Measurements from ENCODE around the gene RUBCNL. TPM values are rescaled to one million over a fixed set of nuclear protein-coding genes. Genes with fewer than 3 reads are reported as not detected.
A peak's percentile ranks its signal among the peaks of the same experiment; 100 is the strongest.
"Not testable (repeated sequence)": the region's sequence is repeated elsewhere in the genome, so short reads cannot be mapped to it uniquely, and the experiment has no call there.

Gene RUBCNL
- total RNA-seq (2014; rRNA removed; shearing (Covaris generic)) (4.2 and 5.9 TPM in 2 replicates), polyA plus RNA-seq (2016; fragmentation: Nextera tagmentation; extraction: Ambion mirVana) (2.9 and 4.2 TPM in 2 replicates)
- long read RNA-seq, result 0 reads

GRCh38 chr13:46387064-46387851 is at the start of gene RUBCNL:
TSS of gene RUBCNL (minus strand) at chr13:46387252. CDS start at chr13:46372475, 14,777 bp downstream.
- peaks cover 13% of the 10 kb centered on the region for H3K4me1 ChIP-seq (ENCODE audit: insufficient read depth)
- no peaks in the 10 kb centered on the region for H3K36me3 ChIP-seq (ENCODE audit: insufficient read depth)
- no peaks in the 10 kb centered on the region; the same call in 1 of the 2 replicates for H3K79me2 ChIP-seq (replicated peaks; ENCODE audit: insufficient read depth)
- 0 out of 2 replicates have a peak within 1 kb of the TSS, but pooled peaks have one; percentile 69 for H3K27ac ChIP-seq (ENCODE audit: low read depth)
- H3K9me2 ChIP-seq (ENCODE audit: insufficient read depth), result no peaks in the 10 kb centered on the region
- H3K27ac Mint-ChIP-seq, result no peak within 1 kb of the TSS
- H3K36me3 Mint-ChIP-seq (ENCODE audit: low read depth), result no peaks in the 10 kb centered on the region
- TF ChIP-seq CTCF (conservative IDR thresholded peaks at IDR 0.05; ENCODE audit: low read depth in 2 of 2) (peak; percentile 5 to 30; a peak in 2 of 4 replicates), STAT1 (IDR thresholded peaks at IDR 0.05; ENCODE audit: unreplicated experiment) (no peak), JUNB (IDR thresholded peaks at IDR 0.05; ENCODE audit: unreplicated experiment) (no peak), EZH2 (IDR thresholded peaks at IDR 0.05; ENCODE audit: low read depth, unreplicated experiment) (peak; percentile 53), REST (IDR thresholded peaks at IDR 0.05; ENCODE audit: unreplicated experiment) (peak; percentile 15)
- H4K20me1 ChIP-seq (replicated peaks; ENCODE audit: insufficient read depth), result no peaks in the 10 kb centered on the region
- H3K27me3 Mint-ChIP-seq (ENCODE audit: insufficient read depth, low read depth, poor library complexity), result peaks cover 35% of the 10 kb centered on the region
- H2AFZ ChIP-seq, result peak within 1 kb of the TSS; percentile 100
- H3K4me2 ChIP-seq, result peak within 1 kb of the TSS; percentile 98
- H3K4me3 ChIP-seq, result peak within 1 kb of the TSS; percentile 85
- peaks cover 12% of the 10 kb centered on the region for H3K4me1 Mint-ChIP-seq
- peak within 1 kb of the TSS; percentile 88 for H3K4me3 Mint-ChIP-seq
- DNase-seq (ENCODE audit: low spot score) (peak; percentile 74), ATAC-seq (peak; percentile 84)
- H3K27me3 ChIP-seq (ENCODE audit: insufficient read depth), result peaks cover 50% of the 10 kb centered on the region
- no peaks in the 10 kb centered on the region for H3K9me3 Mint-ChIP-seq
- H3F3A ChIP-seq (replicated peaks; ENCODE audit: low read depth), result peaks cover 5% of the 10 kb centered on the region; the same call in 1 of the 2 replicates

GRCh38 chr13:46429558-46429957 is 42.5 kb upstream of the RUBCNL start:
- H3K9me2 ChIP-seq (ENCODE audit: insufficient read depth); H3K9me3 Mint-ChIP-seq; H2AFZ ChIP-seq; H3K79me2 ChIP-seq (replicated peaks; ENCODE audit: insufficient read depth); H3K27me3 ChIP-seq (ENCODE audit: insufficient read depth); H3K36me3 ChIP-seq (ENCODE audit: insufficient read depth); H3K4me1 ChIP-seq (ENCODE audit: insufficient read depth); H3K36me3 Mint-ChIP-seq (ENCODE audit: low read depth); H3K4me3 Mint-ChIP-seq; H3K27me3 Mint-ChIP-seq (ENCODE audit: insufficient read depth, low read depth, poor library complexity); ATAC-seq; H3F3A ChIP-seq (replicated peaks; ENCODE audit: low read depth); H3K4me2 ChIP-seq; H3K27ac Mint-ChIP-seq; H3K4me3 ChIP-seq; H4K20me1 ChIP-seq (replicated peaks; ENCODE audit: insufficient read depth); H3K4me1 Mint-ChIP-seq; H3K27ac ChIP-seq (ENCODE audit: low read depth); DNase-seq (ENCODE audit: low spot score): not testable (repeated sequence)
